HG02798 (cell line): ENCODE results near the gene SLC22A15.
"Not testable (repeated sequence)": the region's sequence is repeated elsewhere in the genome, so short reads cannot be mapped to it uniquely, and the experiment has no call there.

Experiments
- ATAC-seq: cut with Tn5 transposase; IDR thresholded peaks from one replicate; pipeline ENCODE4 v1.9.1; 2021; ENCODE audit warnings: mild to moderate bottlenecking; ENCODE audit not compliant: unreplicated experiment, poor library complexity

Gene SLC22A15

GRCh38 chr1:116026631-116027030 is 50.3 kb downstream of the SLC22A15 start:
- no peak for ATAC-seq

DNA sequence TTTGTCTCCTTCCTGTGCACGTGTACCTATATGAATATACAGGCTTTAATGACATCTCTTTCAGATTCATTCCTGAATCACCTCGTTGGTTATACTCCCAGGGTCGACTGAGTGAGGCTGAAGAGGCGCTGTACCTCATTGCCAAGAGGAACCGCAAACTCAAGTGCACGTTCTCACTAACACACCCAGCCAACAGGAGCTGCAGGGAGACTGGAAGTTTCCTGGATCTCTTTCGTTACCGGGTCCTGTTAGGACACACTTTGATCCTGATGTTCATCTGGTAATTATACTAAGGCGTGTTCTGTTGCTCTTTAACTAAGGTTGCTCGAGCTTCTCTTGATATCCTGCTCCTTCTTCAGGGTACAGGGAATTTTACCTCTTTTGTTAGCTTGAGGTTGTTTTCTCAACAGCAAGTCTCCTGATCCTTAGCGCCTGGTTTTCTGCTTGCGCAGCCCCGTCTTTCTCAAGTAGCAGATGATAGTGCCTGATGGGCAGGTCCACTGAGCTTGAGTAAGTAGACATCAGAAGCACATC is 55.1 kb downstream of the SLC22A15 start:
- no peak for ATAC-seq

GRCh38 chr1:116033322-116033721 is 57.0 kb downstream of the SLC22A15 start:
- no peak for ATAC-seq

- ATAC-seq, result no peak
Measured at GRCh38 chr1:116036255-116036654, 59.9 kb downstream of the SLC22A15 start.

- ATAC-seq, result no peak
Measured at GRCh38 chr1:116038679-116039078, 62.4 kb downstream of the SLC22A15 start.

DNA sequence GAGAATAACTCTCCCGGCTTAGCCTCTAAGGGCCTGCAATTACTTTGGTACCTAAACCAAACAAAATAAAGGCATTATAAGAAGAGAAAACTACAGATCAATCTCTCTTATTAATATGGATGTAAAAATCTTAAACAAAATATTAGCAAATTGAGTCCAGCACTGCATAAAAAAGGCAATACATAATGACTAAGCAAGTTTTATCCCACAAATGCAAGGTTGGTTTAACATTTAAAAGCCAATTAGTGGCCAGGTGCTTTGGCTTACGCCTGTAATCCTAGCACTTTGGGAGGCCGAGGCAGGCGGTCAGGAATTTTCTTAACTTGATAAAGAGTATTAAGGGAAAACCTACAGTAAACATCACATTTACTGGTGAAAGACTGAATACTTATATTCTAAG is 67.8 kb downstream of the SLC22A15 start:
- ATAC-seq, result no peak

GRCh38 chr1:116046933-116047332 is 70.6 kb downstream of the SLC22A15 start:
- ATAC-seq, result not testable (repeated sequence)

- ATAC-seq, result not testable (repeated sequence)
Measured at GRCh38 chr1:116051896-116052295, 75.6 kb downstream of the SLC22A15 start.

DNA sequence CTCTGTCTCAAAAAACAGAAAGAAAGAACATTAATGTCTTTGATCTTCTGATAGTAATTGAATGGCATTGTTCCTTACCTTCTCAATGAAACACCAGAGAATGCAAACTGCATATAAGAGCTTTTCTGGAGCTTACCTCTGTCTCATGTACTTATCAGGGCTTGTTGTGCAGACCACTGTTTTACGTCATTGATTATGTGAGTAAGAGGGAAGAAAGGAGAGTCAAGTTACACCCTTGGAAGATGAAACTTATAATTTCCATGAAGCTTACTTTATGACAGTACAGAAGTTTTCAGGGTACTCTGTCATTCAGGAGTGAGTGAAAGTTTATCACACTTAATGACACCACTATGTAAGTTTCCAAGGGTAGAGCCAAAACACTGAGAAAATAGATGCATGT is 85.9 kb downstream of the SLC22A15 start:
- no peak for ATAC-seq

GRCh38 chr1:116064616-116065015 is 88.3 kb downstream of the SLC22A15 start:
- no peak for ATAC-seq

GRCh38 chr1:116066868-116067565 is 90.7 kb downstream of the SLC22A15 start:
- no peak for ATAC-seq

- no peak for ATAC-seq
Measured at GRCh38 chr1:116067566-116067890, 91.2 kb downstream of the SLC22A15 start.

GRCh38 chr1:116075575-116075974 is 99.3 kb downstream of the SLC22A15 start:
- ATAC-seq, result no peak

DNA sequence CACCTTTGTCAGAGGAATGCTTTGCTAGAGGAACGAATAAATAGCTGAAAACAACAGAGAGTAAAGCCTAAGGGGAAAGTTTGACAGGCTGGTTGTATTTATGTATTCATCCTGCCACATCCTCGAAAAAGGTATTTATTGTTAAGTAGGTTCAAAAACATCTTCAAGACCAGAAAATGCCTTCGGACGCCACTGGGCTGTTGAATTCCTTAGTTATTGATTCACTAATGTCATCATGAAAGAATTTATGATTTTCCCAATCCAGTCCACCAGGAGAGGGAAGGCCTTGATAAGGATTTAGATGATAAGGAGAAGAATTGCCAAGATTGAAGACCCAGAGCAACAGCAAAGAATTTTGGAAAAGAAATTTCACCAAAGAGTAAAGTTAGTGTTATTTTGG is 99.7 kb downstream of the SLC22A15 start:
- ATAC-seq, result no peak

- ATAC-seq, result no peak
Measured at GRCh38 chr1:116076831-116077230, 100.5 kb downstream of the SLC22A15 start.

DNA sequence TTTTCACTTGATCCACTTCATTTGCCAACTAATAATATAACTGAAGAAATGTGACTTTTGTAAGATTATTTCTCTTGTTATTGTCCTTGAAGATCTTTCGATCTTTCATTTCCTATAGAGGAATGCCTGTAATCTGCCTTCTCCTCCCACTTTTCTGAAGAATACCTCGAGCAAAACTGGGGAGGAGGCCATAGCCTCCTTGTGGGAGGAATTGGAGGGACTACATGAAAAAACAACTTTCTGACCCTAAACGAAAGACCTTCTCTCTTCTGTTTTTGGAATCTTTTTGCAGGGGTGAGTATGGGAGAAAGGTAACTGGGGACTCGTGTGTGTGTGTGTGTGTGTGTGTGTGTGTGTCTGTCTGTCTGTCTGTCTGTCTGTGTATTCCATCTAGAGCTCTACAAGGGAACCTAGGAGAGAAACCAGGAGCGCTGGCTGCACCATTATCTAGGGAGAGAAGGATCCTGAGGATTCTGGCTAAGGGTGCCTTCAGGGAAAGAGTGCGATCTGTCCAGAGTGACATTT is 102.4 kb downstream of the SLC22A15 start:
- ATAC-seq, result no peak

GRCh38 chr1:116087628-116088027 is 111.3 kb downstream of the SLC22A15 start:
- ATAC-seq, result no peak

GRCh38 chr1:116089870-116090269 is 113.6 kb downstream of the SLC22A15 start:
- ATAC-seq, result no peak

DNA sequence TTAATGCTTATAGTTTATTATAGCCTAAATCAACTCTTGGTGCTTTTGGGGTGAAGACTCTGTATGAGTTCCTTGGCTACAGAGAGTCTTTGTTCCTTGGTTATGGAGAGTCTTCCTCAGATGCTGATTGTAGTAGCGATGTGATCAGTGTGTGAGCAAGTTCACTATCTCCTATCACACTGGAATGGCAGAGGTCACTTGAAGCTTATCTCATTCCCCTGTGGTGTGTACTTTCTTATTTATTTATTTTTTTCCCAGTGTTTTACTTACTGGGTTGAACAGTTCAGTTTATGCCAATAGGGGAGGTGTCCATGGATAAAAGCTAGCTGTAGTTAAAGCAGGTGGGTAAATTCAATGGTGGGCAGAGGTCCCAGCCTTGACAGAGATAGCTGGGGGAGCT is 114.8 kb downstream of the SLC22A15 start:
- ATAC-seq, result no peak

DNA sequence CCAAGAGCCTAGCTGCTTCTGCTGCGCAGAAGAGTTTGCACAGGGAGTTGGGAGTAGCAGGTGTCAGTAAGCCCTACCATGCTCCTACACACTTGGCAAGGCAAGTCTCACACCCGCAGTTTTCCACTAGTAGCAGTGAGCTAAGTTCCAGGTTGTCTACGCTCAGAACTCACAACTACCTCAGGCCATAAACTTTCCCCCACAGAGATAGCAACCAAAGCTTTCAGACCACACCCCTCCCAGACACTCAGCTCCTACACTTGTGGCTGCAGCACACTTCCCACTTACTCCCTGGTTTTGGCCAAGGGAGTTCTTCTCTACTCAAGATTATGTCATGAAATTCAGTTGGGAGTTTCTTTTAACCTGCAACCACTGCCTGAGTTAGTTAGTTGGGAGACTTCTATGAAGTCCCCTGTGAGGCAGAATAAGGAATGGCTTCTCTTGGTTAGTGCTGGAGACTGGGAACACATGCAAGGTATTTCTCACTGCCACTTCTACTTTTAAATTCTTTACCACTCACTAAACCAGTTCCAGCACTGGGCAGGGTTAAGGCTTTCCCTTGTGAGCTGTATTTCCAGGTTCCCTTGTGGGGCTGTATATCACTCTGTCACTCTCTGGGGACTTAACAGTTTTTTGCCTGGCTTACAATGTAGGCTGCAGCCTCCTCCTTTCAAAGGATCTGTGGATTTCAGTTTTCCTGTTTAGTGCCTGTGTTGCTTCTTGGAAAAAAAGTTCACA is 116.6 kb downstream of the SLC22A15 start:
- no peak for ATAC-seq

DNA sequence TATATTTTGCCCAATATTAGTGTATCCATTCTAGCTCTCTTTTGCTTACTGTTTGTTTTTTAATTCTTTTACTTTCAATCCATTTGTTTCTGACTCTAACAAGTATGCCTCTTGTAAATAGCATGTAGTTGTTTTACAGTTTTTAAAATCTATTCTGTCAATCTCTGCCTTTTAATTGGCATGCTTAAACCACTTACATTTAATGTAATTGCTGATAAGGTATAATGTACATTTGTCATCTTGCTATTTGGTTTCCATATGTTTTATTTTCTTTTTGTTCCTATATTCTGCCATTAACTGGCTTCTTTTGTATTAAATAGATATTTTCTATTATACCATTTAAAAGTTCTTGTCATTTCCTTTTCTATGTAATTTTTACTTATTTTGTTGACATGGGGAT is 118.7 kb downstream of the SLC22A15 start:
- ATAC-seq, result no peak
